Keratinocyte (primary cell): ENCODE data around the gene MLXIP. TPM values are rescaled to one million over a fixed set of nuclear protein-coding genes. Genes with fewer than 3 reads are reported as not detected.

Experiments used
- DNase-seq: peaks from one replicate; pipeline ENCODE4 v3.0.0-alpha.2; 2011; ENCODE audit warnings: low read depth, missing footprints, low spot score
- FAIRE-seq: peaks from 2 replicates; lab custom pipeline; 2011; peaks lifted over from hg19 to GRCh38; lab: Jason Lieb, UNC
- H2AFZ ChIP-seq: 2 replicates; pipeline ENCODE4 v1.6.0; 2012; ENCODE audit warnings: low read length, control low read depth, inconsistent platforms; ENCODE audit not compliant: control insufficient read depth
- H3K27ac ChIP-seq: 2 replicates; pipeline ENCODE4 v1.5.1; 2011; ENCODE audit warnings: low read length; ENCODE audit not compliant: control insufficient read depth, insufficient read depth
- H3K27me3 ChIP-seq: 3 replicates; pipeline ENCODE4 v1.6.0; 2011; ENCODE audit warnings: low read length; ENCODE audit not compliant: control insufficient read depth, insufficient read depth; ENCODE audit errors: extremely low read depth
- H3K36me3 ChIP-seq, 2 experiments: 2 replicates in 1 of 2; 3 replicates in 1 of 2; pipeline ENCODE4 v1.5.1; 2011; ENCODE audit warnings: low read length in 2 of 2, mild to moderate bottlenecking in 1 of 2; ENCODE audit not compliant: control insufficient read depth in 2 of 2, insufficient read depth in 2 of 2; ENCODE audit errors: extremely low read depth in 1 of 2
- H3K4me1 ChIP-seq: 3 replicates; pipeline ENCODE4 v1.5.1; 2011; ENCODE audit warnings: low read length; ENCODE audit not compliant: control insufficient read depth, insufficient read depth; ENCODE audit errors: extremely low read depth
- H3K4me2 ChIP-seq: 3 replicates; pipeline ENCODE4 v1.6.0; 2011; ENCODE audit warnings: low read depth, low read length; ENCODE audit not compliant: control insufficient read depth, insufficient read depth; ENCODE audit errors: extremely low read depth
- H3K4me3 ChIP-seq, 3 experiments: fragments of 200-600 bp in 1 of 3; sonication (generic) in 1 of 3; 2 replicates in 2 of 3; 3 replicates in 1 of 3; pipeline ENCODE4 v1.5.1; 2011 to 2016; ENCODE audit warnings: low read length in 3 of 3, mild to moderate bottlenecking in 3 of 3, control low read depth in 2 of 3, inconsistent platforms in 1 of 3, low read depth in 1 of 3, mixed read lengths in 1 of 3, mixed run types in 1 of 3, moderate library complexity in 1 of 3; ENCODE audit not compliant: control insufficient read depth in 2 of 3, insufficient read depth in 2 of 3; ENCODE audit errors: extremely low read depth in 1 of 3
- H3K79me2 ChIP-seq: 2 replicates; pipeline ENCODE4 v1.6.0; 2012; ENCODE audit warnings: low read length; ENCODE audit not compliant: control insufficient read depth, insufficient read depth
- H3K9ac ChIP-seq: 3 replicates; pipeline ENCODE4 v1.6.0; 2011; ENCODE audit warnings: low read length; ENCODE audit not compliant: control insufficient read depth, insufficient read depth; ENCODE audit errors: extremely low read depth
- H3K9me1 ChIP-seq: 3 replicates; pipeline ENCODE4 v1.6.0; 2011; ENCODE audit warnings: low read length; ENCODE audit not compliant: control insufficient read depth, insufficient read depth; ENCODE audit errors: extremely low read depth
- H3K9me3 ChIP-seq: 2 replicates; pipeline ENCODE4 v1.5.1; 2012; ENCODE audit warnings: low read depth, low read length; ENCODE audit not compliant: control insufficient read depth
- H4K20me1 ChIP-seq: 3 replicates; pipeline ENCODE4 v1.6.0; 2011; ENCODE audit warnings: low read length; ENCODE audit not compliant: control insufficient read depth, insufficient read depth; ENCODE audit errors: extremely low read depth
- EZH2 ChIP-seq: IDR thresholded peaks from one replicate; pipeline ENCODE4 v1.6.1; 2012; ENCODE audit warnings: inconsistent platforms, mild to moderate bottlenecking, low read length, moderate library complexity
- dilution Hi-C: fragments of 300-500 bp; cut with MboI; formaldehyde crosslinking; loops from one replicate; pipeline ENCODE4 v1.7.0; 2020; ENCODE audit warnings: low sequenced_read_pairs; ENCODE audit not compliant: extremely low pct_ligation_motif_present
- polyA plus RNA-seq, 5 experiments: library from polyadenylated mRNA; depleted of rRNA in 3 of 5; stranded (reverse) in 3 of 5; stranded (forward) in 1 of 5; unstranded in 1 of 5; fragments of >200 nt; gene quantifications; 1 replicate in 1 of 5; 2 replicates in 3 of 5; 3 replicates in 1 of 5; pipeline versions ENCODE4 v1.2.1 to v1.2.3, GENCODE V29; 2011 to 2012; ENCODE audit warnings: missing spikeins in 2 of 5, low read depth in 1 of 5, low replicate concordance in 1 of 5
- TF ChIP-seq, protein P1 (sequence below), 3 experiments: IDR thresholded peaks in 1 of 3; conservative IDR thresholded peaks in 1 of 3; optimal IDR thresholded peaks in 1 of 3; 2 replicates in 2 of 3; 3 replicates in 1 of 3; pipeline versions ENCODE3 to v1.5.1; 2011; ENCODE audit warnings: low read length in 3 of 3, mild to moderate bottlenecking in 3 of 3, moderate library complexity in 2 of 3, control low read depth in 1 of 3, inconsistent platforms in 1 of 3; ENCODE audit not compliant: insufficient read depth in 2 of 3; ENCODE audit errors: extremely low read depth in 1 of 3

Gene MLXIP
- polyA plus RNA-seq, 1 donor (not counting 4 experiments of a cell fraction or from before 2014, with no cell fraction given), result 5.5 TPM

DNA sequence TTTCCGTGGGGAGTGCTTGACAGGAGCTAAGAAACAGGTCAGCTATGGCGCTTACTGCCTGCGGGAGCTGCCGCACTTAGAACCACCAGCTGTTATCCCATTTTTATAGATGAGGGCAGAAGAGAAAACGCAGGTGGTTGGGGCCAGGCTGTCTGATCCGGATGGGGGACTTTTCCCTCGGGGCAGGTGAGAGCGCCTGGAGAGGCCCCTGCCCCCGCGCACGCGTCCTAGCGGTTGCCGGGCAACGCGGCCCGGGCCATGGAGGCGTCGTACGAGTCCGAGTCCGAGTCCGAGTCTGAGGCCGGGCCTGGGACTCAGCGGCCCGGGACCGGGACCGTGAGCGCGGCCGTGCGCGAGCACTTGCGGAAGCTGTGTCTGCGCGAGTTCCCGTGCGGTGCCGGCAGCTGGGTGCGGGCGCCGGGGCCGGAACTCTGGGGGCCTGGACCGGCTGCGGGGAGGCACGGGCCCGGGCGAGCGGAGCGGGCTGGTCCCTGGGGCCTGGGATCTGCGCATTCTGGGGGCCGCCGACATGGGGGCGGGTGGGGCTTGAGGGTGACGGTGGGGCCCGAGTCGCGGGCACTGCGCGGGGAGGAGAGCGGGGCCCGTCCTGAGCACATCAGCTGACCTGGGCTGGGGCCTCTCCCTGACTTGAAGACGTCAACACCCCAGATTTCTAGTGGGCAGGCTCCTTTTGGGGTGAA lies 104.5 kb downstream of the MLXIP start, which contains the start of gene LRRC43:
Gene LRRC43 (plus strand): TSS at position 237 of the 701 bp plus-strand sequence. CDS start 22 bp downstream, at position 259.
- Histone ChIP-seq H3K4me1 (peaks cover 12% of the 10 kb centered on the region), H3K4me3 (peak within 1 kb of the TSS; percentile 33 to 63 (median 57)), H3K79me2 (no peaks in the 10 kb centered on the region), H3K27ac (no peak within 1 kb of the TSS), H2AFZ (peak within 1 kb of the TSS; percentile 66), H3K9ac (peak within 1 kb of the TSS; percentile 44), H3K36me3 (no peaks in the 10 kb centered on the region), H4K20me1 (no peaks in the 10 kb centered on the region), H3K9me3 (no peaks in the 10 kb centered on the region), H3K4me2 (peak within 1 kb of the TSS; percentile 81), H3K9me1 (no peaks in the 10 kb centered on the region), H3K27me3 (no peaks in the 10 kb centered on the region)
- dilution Hi-C loops, result no loop called here
- no peak for DNase-seq
- no peak for TF ChIP-seq EZH2
- TF ChIP-seq, protein P1, sequence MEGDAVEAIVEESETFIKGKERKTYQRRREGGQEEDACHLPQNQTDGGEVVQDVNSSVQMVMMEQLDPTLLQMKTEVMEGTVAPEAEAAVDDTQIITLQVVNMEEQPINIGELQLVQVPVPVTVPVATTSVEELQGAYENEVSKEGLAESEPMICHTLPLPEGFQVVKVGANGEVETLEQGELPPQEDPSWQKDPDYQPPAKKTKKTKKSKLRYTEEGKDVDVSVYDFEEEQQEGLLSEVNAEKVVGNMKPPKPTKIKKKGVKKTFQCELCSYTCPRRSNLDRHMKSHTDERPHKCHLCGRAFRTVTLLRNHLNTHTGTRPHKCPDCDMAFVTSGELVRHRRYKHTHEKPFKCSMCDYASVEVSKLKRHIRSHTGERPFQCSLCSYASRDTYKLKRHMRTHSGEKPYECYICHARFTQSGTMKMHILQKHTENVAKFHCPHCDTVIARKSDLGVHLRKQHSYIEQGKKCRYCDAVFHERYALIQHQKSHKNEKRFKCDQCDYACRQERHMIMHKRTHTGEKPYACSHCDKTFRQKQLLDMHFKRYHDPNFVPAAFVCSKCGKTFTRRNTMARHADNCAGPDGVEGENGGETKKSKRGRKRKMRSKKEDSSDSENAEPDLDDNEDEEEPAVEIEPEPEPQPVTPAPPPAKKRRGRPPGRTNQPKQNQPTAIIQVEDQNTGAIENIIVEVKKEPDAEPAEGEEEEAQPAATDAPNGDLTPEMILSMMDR (optimal IDR thresholded peaks at IDR 0.05 in 1 of 3, IDR thresholded peaks at IDR 0.05 in 1 of 3, conservative IDR thresholded peaks at IDR 0.05 in 1 of 3; ENCODE audit: extremely low read depth in 1 of 3, insufficient read depth in 2 of 3, low read length in 3 of 3), result no peak
- no peak for FAIRE-seq

DNA sequence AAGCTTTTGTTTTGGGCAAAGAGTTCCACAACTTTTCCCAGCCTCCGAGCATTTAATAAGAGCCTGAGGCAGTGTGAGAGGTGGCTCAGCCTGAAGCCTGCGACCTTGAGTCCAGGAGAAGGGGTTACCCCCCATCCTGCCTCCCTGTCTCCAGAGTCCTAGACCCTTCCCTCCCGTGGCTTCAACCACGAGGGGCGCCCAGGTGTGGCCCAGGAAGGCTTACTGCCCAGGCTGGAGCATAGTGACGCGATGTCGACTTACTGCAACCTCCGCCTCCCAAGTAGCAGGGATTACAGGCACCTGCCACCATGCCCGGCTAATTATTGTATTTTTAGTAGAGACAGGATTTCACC lies 105.0 kb downstream of the MLXIP start:
- Histone ChIP-seq H3K4me2 (peak overlapping the region; percentile 81), H3K4me3 (peak overlapping the region in 1 of 3 experiments; percentile 57), H3K4me1 (peaks cover 12% of the 10 kb centered on the region), H3K27me3 (no peaks in the 10 kb centered on the region), H3K9me1 (no peaks in the 10 kb centered on the region), H3K27ac (no peak overlapping the region), H3K36me3 (no peaks in the 10 kb centered on the region), H4K20me1 (no peaks in the 10 kb centered on the region), H2AFZ (peak overlapping the region; percentile 42), H3K9me3 (no peaks in the 10 kb centered on the region), H3K9ac (no peak overlapping the region), H3K79me2 (no peaks in the 10 kb centered on the region)
- FAIRE-seq, result no peak
- no peak for DNase-seq
- TF ChIP-seq, protein P1 (optimal IDR thresholded peaks at IDR 0.05 in 1 of 3, IDR thresholded peaks at IDR 0.05 in 1 of 3, conservative IDR thresholded peaks at IDR 0.05 in 1 of 3; ENCODE audit: extremely low read depth in 1 of 3, insufficient read depth in 2 of 3, low read length in 3 of 3), result no peak
- no peak for TF ChIP-seq EZH2
- dilution Hi-C loops, result no loop called here
